Activated T-cell treated with anti-CD3 and anti-CD28 coated beads for 4 hours (primary cell): ENCODE data around the gene ACOXL.
"Not testable (repeated sequence)": the region's sequence is repeated elsewhere in the genome, so short reads cannot be mapped to it uniquely, and the experiment has no call there.

Experiments
- DNase-seq: peaks from one replicate; pipeline ENCODE4 v3.0.0-alpha.2; 2020

Gene ACOXL

DNA sequence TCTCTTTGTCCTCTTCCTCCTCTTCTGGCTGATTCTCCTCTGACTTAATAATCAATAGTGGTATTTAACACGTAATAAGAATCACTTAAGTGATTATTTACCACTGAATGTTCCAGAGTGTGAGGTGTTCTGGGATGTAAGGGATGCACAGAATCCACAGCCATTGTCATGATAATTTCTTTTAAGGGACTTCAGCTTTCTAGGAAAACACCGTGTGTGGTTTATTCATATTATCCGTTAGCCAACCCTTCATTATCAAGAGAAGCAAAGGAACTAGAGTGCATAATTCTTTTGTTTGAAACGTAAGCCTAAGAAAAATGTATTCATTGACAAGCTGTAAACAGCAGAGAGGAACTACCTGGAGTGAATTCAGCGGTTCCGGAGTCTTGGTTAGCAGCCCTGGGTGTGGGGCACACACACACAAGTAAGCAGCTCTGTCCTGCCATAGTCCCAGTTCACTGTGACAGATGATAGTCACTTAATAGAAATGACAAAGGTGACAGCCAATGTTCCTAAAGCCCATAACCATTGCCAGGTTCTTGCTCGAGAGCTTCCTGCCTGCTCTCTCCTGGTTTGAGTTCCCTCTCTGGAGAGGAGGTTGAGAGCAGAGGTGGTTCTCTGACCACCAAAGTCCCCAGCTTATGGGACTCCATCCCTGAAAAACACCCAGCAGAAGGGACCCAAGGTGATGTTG, 101.9 kb downstream of the ACOXL start:
- DNase-seq: no peak

DNA sequence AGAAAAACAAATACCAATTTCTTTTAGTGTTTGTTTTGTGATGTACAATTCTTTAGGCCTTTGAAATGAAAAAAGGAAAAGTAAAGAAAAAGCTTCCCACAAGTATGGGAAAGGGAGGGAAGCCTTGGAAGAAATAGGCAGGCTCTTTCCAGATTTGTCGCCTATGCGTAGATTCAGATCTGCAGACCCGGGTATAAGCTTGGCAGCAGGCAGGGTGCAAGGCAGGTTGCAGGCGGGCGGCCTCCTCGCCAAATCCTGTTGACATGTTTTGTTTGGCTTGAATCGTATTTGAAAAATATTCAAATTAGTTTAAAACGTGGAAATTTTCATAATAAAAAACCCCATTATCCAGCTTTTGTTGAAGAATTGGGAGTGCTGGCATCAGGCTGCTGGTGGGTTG, 104.3 kb downstream of the ACOXL start:
- DNase-seq: no peak

DNA sequence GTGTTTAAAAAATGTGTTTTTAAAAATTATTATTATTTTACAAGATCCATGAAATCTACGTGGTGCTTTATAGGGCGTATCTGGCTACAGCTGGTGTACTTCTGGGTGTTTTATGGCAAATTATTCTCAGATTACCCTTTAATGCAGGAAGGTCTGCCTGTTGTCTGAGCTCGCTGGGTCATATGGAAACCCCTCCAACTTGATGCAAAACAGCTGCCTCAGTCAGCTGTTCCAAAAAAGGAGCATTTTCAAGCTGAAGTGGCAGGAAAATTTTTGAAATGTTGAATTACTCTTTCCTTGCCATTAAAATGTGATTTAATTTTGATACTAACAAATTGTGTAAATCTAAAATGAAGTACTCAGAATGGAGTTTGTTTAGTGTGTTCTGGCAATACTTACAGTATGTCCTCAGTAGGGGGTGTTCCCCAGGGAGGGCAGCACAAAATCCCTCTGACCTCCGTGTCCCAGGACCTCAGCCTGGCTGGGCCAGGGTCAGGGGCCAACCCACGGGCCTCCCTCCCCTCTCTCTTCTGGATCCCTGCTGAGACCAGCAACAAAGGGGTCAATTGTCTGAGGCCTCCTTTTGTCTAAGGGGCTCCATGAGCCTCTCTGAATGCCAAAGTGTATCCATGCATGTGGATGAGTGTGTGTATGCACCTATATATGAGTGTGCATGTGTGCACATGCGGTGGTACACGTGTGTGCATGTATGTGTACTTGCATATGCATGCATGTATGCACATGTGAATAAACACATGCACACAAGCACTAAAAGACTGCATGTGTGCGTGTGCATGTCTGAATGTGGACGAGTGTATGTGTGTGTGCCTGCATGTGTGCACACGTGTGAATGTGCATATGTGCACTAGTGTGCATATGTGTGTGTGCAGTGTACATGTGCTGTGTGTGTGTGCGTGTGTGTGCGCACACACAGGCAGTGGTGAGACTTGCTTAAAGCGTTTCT, 105.4 kb downstream of the ACOXL start:
- no peak for DNase-seq

GRCh38 chr2:110838657-110839384, 106.4 kb downstream of the ACOXL start:
- no peak for DNase-seq

GRCh38 chr2:110840508-110840907, 108.1 kb downstream of the ACOXL start:
- no peak for DNase-seq

- no peak for DNase-seq
These were observed 109.7 kb downstream of the ACOXL start for GRCh38 chr2:110842048-110842447.

DNA sequence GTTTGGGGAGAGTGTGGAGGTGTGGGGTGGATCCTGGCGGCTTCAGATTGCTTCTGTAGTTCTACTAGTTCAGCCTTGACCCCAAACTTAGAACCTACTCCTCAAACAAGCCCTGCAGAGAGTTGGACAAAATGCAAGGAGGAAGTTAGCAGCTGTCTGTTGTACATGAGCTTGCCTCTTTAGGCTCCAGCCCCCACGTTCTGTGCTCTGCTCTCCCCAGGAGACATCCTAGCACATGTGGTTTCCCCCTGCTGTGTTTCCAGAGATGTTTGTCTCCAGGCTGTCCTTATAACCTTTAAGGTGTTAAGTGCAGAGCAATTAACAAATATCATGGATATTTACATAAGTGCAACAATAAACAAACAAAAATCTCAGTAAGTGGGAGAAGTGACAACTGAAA, 111.1 kb downstream of the ACOXL start:
- DNase-seq: no peak

GRCh38 chr2:110843959-110844510, 111.7 kb downstream of the ACOXL start:
- DNase-seq: no peak

DNA sequence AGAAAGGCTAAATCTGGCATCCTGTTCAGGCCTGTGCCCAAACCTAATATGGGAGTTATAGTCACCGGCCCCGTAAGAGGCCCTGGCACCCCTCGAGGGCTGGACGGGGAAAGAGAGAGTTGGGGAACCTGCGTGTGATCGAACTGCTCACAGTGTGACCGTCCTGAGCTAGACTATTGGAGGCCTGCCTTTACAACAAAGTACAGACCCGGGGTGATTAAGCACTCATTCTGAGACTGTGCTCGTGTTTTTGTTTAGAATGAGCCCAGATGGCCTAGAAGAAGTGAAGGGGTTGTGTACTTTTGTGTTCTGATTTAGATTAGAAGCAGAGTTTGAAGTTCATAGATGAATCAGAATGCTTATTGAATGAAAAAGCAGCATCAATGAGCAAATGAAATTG, 115.3 kb downstream of the ACOXL start:
- DNase-seq: no peak

DNA sequence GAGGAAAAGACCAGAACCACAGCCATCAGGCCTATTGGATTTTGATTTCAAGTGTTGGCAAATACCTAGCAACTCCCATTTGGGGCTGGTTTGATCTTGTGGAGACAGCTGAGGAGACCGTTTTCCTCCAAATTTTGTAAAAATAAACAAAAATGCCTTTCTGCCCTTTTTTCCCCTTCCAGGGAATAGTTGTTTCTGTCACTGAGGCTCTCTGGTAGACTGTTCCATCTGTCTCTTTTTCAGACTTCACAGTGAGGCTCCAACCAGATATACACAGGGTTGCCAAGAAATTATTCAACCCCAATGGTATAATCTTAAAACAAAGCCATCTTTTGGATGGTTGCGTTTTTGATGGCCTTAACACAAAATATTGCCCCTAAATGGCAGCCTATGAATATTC, 115.7 kb downstream of the ACOXL start:
- no peak for DNase-seq

DNA sequence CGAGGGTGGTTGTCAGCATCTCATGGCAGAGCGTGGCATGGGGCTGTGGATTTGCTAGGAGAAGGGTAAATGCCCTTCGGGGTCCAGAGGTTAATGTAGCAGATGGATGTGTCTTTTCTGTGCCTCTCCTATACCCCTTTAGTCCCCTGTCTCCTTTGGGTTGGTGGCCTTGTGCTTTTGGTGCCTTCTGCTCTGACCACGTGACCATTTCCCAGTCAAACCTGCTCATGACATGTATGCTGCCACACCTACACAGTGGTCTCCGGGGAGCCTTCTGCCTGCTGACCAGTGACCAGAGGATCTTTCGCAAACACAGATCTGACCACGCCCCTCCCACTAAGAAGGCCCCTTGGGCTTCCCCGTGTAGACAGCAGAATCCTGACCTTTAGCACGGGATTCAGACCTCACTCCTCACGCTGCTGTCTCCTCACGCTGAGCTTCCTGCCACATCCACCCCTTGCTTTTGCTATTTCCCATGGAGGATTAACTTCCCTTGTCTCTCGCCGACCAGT, 116.2 kb downstream of the ACOXL start:
- no peak for DNase-seq

GRCh38 chr2:110851531-110851930, 119.2 kb downstream of the ACOXL start:
- DNase-seq: no peak

DNA sequence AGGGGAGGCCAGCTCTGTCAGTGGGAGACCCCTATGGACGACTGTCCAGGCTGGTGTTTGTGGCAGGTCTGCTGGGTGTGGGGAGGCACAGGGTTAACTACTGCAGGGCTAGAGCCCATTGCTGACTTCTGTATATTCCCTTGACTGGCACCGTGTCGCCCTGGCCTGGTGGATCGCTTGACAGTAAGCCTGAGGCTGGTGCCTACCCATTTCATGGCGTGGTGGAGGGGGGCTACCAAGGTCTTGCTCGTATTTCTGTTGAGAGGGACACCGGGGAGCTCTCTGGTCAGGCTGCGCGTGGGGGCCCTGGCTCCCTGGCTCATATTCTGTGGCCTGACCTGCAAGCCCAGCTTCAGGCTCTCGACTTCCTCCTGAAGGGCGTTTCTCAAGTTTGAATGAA, 119.7 kb downstream of the ACOXL start:
- no peak for DNase-seq

DNA sequence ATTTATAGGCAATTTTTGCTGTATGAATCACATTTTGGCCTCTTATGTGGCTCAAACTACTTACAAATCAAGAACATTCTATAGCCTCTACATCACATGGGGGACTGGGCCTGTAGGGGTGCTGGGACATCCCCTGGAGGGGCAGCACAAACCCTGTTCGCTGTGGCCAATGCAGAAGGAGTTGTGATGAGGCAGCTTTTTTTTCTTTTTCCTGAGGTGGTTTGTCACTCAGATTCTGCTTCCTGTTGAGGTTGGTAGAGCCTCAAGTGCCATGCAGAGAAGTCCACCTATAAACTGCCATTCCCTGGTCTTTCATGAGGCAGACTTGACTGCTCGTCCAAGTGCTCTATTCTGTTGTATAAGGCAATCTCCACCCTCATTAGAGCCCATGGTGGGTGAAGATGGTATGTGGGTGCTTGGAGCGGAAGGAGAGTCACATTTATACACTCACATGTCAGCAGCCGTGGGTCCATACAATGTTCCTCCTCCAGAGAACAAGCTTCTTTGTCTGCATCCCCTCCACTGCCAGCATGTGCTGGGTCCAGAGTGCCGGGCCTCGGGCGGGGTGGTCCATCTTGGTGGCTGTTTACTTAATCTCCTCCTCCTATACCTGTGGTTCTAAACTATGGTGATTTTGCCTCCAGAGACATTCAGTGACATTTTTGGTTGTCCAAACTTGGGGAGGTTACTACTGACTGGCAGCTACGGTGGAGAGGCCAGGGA, 120.3 kb downstream of the ACOXL start:
- no peak for DNase-seq

DNA sequence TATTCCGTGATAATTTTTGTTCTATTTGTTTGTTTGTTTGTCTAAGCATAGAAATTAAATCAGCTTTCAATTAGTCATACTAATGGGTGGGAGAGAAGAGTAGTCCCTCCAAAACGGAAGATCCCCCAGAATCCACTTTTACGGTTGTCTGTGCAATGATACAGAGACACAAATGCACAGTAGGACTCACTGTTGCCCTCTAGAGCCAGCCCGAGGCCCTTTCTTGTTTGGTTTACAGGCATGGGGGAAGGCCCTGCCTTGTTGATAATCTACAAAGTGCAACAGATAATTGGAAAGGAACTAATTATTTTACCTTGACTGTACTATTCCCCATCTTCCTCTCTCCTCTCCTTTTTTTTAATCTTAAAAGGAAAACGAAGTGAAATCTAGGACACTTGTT, 121.1 kb downstream of the ACOXL start:
- peak; percentile 40 for DNase-seq

DNA sequence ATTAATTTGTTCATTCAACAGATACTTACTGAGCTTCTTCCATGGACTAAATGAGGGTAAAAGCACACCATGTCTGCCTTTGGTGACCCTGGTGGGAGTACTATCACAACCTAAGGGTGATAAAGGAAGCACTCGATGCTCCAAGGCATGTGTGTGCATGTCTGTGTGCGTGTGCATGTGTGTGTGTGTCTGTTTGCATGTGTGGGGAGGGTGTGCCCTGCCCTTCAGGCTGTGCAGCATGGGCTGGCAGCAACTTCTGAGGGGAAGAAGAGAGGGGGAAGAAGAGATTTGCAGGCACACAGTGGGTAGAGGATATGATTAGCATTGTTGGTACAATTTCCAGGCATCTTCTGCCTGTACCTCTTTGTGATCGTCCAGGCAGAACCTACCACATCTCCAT, 121.6 kb downstream of the ACOXL start:
- DNase-seq: no peak

DNA sequence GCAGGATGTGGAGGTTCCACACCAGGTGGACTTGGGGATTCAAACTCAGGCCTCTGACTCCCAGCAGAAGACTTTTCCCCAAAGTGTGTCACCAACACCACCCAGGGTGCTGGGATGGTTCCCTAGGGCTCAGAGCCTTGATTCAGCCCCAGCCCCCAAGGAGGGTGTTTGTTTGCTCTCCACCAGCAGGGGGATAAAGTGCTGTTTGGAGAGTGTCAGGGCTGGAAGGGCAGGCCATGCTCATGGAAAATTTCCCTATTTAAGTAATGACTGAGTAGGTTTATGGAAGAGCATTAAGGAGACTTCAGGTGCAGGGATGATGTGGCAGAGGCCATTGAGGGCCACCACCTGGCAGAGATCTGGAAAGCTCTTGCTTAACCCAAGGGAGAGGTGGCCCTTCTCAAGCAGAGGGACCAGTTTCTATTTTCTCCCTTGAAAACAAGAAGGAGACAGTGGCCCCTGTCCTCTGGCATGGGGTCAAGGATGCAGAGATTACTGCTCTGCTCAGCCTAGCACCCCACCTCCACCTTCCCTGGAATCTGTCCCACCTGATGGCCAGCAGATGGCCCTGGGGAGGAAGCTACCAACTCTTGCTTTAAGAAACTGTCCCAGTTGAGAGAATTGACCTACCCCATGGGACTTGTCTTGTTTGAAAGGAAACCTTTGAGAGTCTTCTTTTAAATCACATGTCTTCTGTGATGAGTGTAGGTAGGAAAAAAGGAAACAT, 122.1 kb downstream of the ACOXL start:
- no peak for DNase-seq

GRCh38 chr2:110855841-110856240, 123.5 kb downstream of the ACOXL start:
- not testable (repeated sequence) for DNase-seq

GRCh38 chr2:110858135-110858725, 125.9 kb downstream of the ACOXL start:
- DNase-seq: peak; percentile 44

DNA sequence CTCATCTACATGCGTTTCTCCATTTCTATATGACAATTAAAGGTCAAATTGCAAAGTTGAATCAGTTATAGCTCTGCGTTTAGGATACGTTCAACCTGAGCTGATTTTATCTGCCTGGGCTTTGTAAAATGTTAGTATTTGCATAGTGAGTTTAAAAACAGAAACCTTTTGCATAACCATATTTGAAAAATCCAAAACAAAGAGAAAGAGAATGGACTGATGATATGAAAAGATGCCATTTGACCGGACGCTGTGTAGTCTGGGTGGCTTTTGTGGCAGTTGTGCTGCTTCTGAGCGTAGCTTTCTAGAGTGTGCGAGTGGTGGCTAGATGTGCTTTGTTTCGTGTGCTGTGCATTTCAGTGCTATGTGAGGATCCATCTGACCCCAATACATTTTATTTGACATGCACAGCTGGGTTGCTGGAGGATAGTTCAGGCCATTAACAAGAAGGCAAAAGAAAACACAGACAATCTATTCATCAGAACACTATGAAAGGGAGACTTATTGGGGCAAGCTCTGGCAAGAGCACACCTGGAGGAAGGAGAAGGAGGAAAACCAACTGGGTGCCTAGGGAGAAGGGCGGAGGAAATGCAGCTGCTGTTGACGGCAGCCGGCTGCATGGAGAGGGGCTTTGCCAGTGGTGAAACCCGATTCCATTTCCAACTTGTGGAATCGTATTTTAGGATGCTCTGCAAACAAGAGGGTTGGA, 126.8 kb downstream of the ACOXL start:
- DNase-seq: no peak
